UCSD-AML1 (cell line): Measurements from ENCODE around the gene RABL6.
"Not testable (repeated sequence)": the region's sequence is repeated elsewhere in the genome, so short reads cannot be mapped to it uniquely, and the experiment has no call there.

Experiments used
- DNase-seq: peaks from one replicate; lab custom pipeline; 2025; ENCODE audit not compliant: unreplicated experiment; lab: John Stamatoyannopoulos, UW

Gene RABL6

GRCh38 chr9:136856079-136856476 is 48.3 kb downstream of the RABL6 start:
- DNase-seq, result no peak

- no peak for DNase-seq
Measured at GRCh38 chr9:136856541-136857141, 48.9 kb downstream of the RABL6 start.

- no peak for DNase-seq
Measured at GRCh38 chr9:136857166-136857565, 49.4 kb downstream of the RABL6 start.

GRCh38 chr9:136857581-136858412 is 50.0 kb downstream of the RABL6 start:
- DNase-seq, result no peak

GRCh38 chr9:136858452-136858843 is 50.7 kb downstream of the RABL6 start:
- no peak for DNase-seq

GRCh38 chr9:136858844-136859757 is 51.4 kb downstream of the RABL6 start:
- DNase-seq, result no peak

GRCh38 chr9:136860529-136860928 is 52.8 kb downstream of the RABL6 start:
- DNase-seq, result no peak

GRCh38 chr9:136860933-136861873 is 53.5 kb downstream of the RABL6 start:
- no peak for DNase-seq

- DNase-seq, result no peak
Measured at GRCh38 chr9:136861874-136862457, 54.2 kb downstream of the RABL6 start.

GRCh38 chr9:136862849-136863622 is 55.3 kb downstream of the RABL6 start:
- DNase-seq, result no peak

- DNase-seq, result no peak
Measured at GRCh38 chr9:136863623-136864273, 56.0 kb downstream of the RABL6 start.

- no peak for DNase-seq
Measured at GRCh38 chr9:136865041-136865767, 57.5 kb downstream of the RABL6 start.

GRCh38 chr9:136865768-136866103 is 58.0 kb downstream of the RABL6 start:
- no peak for DNase-seq

- DNase-seq, result not testable (repeated sequence)
Measured at GRCh38 chr9:136866898-136867421, 59.2 kb downstream of the RABL6 start.

GRCh38 chr9:136867480-136867879 is 59.7 kb downstream of the RABL6 start:
- no peak for DNase-seq

GRCh38 chr9:136867917-136868316 is 60.2 kb downstream of the RABL6 start:
- no peak for DNase-seq

- DNase-seq, result no peak
Measured at GRCh38 chr9:136868644-136869043, 60.9 kb downstream of the RABL6 start.

- not testable (repeated sequence) for DNase-seq
Measured at GRCh38 chr9:136869611-136870010, 61.9 kb downstream of the RABL6 start.
